Measurements from ENCODE around the gene DUT.

- TF ChIP-seq EZH2phosphoT487 (IDR thresholded peaks at IDR 0.05; ENCODE audit: borderline replicate concordance, low read length) (no peak), CTCF (IDR thresholded peaks at IDR 0.05; ENCODE audit: low read depth, low read length, poor library complexity, severe bottlenecking) (no peak)
Measured at GRCh38 chr15:48360841-48361240, 29.6 kb downstream of the DUT start.

All from DOHH2 (cell line).